Measurements from ENCODE around the gene CGAS.
A peak's percentile ranks its signal among the peaks of the same experiment; 100 is the strongest.
"Not testable (repeated sequence)": the region's sequence is repeated elsewhere in the genome, so short reads cannot be mapped to it uniquely, and the experiment has no call there.

CGAS gene

DNA sequence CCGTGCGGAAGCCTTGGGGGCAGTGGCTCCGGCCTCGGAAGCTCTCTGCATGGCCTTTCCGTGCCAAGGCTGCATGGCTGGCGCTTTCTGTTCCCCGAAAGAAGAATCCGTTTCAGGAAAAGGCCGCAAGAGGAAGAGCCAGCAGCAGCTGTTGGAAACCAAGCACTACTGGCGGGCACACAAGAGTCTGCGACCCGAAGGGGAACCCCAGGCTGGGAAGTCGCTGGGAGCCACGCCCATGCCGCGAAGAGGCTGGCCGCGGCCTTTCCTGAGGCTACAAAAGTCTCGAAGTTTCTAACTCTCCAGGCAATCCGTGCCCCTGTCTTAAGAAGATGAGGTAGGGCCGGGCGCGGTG is at the start of gene CGAS:
TSS of gene CGAS (minus strand) at position 191 of the 355 bp plus-strand sequence. CDS start at position 75, 116 bp downstream.
- DNase-seq = no peak

DNA sequence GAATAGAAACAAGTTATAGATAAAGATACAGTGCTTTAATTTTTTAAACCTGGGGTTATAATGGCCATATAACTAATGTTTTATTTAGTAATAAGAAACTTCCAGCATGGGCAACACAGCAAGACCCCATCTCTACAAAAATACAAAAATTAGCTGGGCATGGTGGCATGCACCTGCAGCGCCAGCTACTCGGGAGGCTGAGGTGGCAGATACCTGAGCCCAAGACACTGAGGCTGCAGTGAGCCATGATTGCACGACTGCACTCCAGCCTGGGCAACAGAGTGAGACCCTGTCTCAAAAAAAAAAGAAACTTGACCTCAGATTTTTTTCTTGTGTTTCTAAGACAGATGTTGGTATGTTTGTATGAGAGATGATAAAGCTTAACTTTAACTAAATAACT is 45.8 kb upstream of the CGAS start:
- no peak for DNase-seq

DNA sequence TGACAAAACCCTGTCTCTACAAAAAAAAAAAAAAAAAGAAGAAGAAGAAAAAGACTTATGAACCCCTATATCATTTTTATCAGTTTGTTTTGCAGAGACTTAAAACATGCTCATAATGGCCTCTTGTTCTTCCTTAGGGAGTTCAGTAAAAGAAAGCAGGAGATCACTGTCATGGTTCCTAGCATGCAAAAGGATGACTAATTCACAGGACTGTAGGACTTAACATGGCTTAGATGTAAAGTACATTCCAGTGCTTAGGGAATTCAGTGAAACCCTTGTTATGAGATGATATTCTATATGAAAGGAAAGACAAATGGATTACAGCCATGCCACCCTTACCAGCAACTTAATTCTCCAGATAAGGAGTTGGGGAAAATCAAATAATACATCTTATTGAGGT is 39.3 kb upstream of the CGAS start:
- no peak for DNase-seq

DNA sequence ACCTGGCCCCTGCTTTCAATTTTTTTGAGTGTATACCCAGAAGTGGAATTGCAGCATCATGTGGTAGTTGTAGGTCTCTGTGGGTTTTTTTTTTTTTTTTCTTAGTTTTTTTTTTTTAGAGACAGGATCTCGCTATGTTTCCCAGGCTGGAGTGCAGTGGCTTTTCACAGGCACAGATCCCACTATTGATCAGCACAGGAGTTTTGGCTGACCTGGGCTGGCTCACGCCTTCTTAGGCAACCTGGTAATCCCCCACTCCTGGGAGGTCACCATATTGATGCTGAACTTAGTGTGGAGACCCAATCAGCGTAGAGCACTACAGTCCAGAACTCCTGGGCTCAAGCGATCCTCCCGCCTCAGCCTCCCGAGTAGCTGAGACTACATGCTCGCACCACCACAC is 35.4 kb upstream of the CGAS start:
- no peak for DNase-seq

DNA sequence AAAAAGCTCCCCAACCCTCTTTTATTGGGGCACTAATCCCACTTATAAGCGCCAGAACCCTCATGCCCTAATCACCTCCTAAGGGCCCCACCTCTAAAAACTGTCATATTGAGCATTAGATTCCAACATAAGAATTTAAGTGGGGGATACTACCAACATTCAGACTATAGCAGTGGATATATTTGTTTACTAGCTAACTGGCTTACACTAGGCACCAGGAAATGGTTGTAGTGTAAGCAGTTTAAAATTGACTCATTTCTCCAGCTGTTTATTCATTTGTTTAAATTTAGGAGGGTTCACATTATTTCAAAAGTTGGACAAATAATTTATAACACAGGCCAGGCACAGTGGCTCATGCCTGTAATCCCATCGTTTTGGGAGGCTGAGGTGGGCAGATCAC is 32.3 kb upstream of the CGAS start:
- no peak for DNase-seq

DNA sequence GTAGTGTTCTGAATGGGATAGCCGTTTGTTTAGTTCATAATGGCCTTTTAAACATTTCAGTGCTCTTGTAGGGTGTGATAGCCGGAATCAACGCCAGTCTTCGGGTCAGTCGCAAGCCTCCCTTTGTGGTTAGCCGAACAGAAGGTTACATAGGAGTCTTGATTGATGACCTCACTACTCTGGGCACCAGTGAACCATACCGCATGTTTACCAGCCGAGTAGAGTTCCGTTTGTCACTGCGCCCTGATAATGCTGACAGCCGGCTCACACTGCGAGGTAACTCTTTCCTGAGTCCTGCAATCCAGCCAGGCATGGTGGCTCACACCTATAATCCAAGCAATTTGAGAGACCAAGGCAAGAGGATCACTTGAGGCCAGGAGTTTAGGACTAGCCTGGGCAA is 29.9 kb upstream of the CGAS start:
- DNase-seq = no peak

DNA sequence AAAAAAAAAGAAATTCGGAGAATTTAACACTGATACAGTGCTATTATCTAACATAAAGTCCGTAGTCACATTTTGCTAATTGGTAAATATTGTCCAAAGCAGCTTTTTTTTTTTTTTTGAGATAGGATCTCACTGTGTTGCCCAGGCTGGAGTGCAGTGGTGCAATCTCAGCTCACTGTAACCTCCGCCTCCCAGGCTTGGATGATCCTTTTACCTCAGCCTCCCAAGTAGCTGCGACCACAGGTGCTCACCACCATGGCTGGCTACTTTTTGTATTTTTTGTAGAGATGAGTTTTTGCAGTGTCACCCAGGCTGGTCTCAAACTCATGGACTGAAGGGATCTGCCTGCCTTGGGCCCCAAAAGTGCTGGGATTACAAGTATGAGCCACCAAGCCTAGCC is 25.3 kb upstream of the CGAS start:
- DNase-seq = no peak

DNA sequence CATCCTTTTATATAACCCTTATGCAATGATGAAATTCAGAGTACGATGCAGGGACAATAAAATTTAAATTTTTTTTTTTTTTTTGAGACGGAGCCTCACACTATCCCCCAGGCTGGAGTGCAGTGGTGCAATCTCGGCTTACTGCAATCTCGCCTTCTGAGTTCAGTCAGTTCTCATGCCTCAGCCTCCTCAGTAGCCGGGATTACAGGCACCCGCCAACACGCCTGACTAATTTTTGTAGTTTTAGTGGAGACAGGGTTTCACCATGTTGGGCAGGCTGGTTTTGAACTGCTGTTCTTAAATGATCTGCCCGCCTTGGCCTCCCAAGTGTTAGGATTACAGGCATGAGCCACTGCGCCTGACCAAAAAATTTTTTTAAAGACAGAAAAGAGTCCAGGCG is 24.6 kb upstream of the CGAS start:
- no peak for DNase-seq

DNA sequence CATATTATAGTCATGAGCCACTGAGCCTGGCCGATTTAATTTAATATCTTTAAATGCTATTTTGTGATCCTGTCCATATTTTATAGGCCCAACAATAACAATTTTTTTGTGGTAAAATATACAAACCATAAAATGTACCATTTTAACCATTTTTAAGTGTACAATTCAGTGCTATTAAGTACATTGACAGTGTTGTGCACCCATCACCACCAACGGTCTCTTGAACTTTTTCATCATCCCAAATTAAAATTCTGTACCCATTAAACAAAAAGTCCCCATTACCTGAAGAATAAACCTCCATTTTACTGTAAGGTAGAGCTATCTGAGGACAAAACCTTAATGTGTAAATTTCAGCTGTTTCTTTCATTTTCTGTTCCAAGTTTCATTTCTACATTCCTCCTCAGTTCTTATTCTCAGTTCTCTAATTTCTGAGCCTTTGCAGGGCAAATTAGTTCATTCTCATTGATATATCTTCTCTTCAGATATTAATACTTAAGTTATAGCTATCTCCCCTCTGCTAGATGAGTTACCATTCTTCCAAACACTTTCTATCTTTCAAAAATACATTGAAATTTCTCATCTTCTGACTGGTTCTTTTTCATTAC is 19.7 kb upstream of the CGAS start:
- no peak for DNase-seq

DNA sequence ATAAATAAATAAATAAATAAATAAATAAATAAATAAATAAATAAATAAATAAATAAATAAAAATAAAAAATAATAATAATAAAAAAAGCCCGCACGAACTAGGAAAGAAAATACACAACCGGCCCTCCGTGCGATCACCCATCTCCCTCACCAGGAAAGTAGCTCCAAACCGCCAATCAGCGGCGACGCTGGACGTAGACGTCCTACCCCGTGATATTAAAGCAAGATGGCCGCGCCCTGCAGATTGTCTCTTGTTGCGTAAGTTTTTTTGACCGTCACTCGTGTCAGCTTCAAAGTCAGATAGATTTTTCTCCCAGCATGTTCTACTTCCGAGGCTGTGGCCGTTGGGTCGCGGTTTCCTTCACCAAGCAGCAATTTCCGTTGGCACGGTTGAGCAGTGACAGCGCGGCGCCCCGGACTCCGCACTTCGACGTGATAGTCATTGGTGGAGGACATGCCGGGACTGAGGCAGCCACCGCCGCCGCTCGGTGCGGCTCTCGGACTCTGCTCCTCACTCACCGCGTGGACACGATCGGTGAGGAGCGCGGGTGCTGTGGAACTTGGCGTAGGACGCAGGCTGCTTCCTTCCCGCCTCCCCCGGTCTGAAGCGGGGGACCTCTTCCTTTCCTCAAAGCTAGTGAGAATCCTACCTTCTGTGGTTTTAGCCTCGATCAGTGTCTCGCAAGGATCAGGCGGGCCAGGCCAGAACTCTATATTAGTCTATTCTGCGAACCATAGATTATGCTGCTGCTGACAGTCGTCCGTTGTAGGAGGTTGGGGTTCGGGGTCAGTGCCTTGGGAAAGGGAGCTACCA is 9.6 kb upstream of the CGAS start, which contains the start of gene MTO1:
TSS of gene MTO1 (plus strand) at position 201 of the 814 bp plus-strand sequence. CDS start at position 319, 118 bp downstream.
- DNase-seq = peak; percentile 51

DNA sequence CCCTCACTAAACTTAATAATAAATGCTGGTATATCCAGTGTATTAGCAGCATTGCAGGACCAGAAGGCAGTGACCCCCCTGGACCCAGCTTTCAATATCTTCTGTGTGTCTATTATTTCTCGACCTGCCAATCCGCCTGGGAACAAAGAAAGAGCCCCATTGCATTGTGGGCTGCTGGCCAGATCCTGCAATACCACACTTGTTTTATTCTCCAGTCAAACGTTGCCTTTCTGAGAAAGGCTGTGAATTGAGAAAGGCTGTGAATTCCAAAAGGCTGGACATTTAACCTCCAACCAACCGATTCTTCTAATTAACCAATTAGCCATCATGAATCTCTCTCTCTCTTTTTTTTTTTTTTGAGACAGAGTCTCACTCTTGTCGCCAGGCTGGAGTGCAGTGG is 8.0 kb upstream of the CGAS start:
- DNase-seq = no peak

DNA sequence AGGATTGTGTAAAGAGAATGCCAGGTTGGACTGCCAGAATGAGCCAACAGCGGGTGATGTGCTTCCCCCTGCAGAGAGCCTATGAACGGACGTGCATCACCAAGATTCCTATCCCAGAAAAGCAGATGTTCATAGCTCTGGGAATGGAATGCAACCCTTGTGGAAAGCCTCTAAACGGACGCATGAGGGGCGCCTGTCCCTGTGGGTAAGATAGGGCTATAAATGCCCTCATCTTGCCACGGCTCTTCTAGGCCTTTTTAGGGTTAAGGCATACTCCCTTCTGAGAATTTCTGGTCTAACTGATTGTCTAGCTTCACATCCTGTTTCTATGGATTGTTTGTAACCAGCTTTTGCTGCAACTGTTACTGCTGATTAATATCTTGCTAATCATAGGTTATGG is 7.4 kb upstream of the CGAS start:
- DNase-seq = not testable (repeated sequence)

DNA sequence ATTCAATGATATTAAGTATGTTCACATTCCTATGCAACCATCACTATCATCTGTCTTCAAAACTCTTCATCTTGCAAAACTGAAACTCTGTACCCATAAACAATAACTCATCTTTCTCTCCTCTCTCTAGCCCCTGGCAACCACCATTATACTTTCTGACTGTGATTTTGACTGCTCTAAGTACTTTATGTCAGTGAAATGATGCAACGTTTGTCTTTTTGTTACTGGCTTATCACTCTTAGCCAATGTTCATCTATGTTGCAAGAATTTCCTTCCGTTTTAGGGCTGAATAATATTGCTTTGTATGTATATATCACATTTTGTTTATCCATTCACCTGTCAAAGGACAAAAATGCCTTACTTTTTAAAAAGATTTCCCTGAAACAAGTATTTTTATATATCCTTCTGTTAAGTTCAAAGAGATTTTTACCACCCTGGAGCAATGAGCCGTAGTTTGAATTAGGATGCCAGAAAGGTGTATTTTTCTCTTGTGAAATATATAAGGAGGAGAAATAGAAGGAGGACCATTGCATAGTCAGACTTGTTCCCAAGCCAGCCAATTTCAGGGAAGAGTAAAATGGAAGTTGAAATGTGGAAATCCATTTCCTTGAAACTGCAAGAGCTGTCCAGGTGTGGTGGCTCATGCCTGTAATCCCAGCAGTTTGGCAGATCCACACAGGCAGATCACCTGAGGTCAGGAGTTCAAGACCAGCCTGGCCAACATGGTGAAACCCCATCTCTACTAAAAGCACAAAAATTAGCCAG is 4.0 kb upstream of the CGAS start:
- no peak for DNase-seq

DNA sequence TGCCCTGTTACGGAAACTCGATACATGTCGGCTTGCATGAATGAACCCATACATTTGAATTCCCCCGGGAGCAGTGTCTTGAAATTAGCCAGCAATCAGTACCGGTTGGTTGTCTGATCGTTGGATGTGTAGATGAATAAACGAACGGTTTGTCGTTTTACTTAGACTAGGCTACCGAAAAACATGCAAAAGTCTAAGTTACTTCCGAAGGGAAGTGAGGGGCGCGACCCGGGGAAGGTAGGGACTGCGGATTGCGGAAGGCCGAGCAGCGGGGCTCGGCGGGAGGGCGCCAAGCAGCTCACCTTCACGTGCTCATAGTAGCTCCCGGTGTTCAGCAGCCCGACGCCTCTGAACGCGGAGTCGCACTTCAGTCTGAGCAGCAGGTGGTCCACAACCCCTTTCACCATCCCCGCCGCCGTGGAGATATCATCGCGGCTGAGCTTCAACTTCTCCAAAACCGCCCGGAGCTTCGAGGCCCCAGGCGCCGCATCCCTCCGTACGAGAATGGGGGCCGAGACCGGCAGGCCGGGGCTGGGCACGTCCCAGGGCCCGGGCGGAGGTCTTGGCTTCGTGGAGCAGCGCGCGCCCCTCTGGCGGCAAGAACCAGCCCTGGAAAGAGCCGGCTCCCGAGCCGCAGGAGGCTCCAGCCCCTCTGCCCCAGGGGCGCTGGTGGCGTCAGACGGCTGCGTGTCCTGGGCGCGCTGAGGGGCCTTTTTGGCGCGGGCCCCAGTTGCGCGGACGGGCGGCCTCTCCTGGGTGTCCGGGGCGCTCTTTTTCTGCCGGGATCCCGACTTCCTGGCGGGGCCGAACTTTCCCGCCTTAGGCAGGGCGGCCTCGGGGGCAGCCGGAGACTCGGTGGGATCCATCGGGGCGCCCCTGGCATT is 632 bp downstream of the CGAS start:
- no peak for DNase-seq

DNA sequence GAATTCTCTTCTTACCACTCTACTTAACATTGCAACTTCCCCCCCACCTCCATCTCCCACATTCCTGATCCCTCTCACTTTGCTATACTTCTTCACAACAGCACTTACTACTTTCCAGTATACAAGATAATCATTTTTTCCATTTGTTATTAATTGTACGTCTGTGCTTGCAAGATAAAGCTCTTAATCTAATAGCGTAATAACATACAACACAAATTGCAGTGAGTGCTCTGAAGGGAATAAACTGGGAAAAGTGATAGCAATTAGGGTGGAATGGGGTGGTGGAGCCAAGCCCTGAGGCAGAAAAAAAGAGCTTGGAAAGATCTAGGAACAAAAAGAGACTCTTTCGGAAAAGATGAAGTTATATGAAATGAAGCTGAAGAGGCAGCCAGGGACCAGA is 8.5 kb downstream of the CGAS start:
- no peak for DNase-seq

DNA sequence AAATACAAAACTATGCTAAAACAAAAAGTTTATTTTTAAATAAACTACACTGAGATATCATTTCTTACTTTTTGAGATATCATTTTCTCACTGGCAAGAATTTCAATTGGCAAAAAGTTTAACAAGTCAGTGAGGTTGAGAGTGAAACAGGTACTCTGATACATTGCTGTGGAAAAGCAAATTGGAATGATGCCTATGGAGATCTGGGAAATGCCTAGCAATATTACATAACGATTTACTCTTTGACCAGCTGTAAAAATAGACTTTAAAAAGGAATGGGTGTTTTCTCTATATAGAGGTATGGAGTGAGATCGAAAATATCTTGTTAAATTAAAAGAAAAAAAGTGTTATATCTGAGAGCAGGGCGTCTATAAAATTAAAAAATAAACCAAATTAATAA is 16.9 kb downstream of the CGAS start:
- no peak for DNase-seq

DNA sequence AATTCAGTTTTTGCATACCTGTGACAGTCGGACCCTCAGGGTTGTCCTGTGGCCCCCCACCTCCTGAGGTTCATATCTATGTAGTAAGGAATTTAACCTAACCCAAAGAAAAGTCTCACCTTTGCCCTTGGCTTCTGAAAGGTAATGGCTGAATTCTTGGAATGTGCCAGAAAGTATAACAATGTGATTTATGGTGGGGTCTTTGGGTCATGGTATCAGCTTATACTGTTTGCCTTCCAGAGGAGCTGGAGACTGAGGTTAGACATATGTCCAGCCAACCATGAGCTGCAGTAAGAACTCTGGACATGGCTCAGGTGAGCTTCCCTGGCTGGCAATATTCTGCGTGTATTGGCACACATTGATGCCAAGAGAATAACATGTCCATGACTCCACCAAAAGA is 30.6 kb downstream of the CGAS start:
- no peak for DNase-seq

DNA sequence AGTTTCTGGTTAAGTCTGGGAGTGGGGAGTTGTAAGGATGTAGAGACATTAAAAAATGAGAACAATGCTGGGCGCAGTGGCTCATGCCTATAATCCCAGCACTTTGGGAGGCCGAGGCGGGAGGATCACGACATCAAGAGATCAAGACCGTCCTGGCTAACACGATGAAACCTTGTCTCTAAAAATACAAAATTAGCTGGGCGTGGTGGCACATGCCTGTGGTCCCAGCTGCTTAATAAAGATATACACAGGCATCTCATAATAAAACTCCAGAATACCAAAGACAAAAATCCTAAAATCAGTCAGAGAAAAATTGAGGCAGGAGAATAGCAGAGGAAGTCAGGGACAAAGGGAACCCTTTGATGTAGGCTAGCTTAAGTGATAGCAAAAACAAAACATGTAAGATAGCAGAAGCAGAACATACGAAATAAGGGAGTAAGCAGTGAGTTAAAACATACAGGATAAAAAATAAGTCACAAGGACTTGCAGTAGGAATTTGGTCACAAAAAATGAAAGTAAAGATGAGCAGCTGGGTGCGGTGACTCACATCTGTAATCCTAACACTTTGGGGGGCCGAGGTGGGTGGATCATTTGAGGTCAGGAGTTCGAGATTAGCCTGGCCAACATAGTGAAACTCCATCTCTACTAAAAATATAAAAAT is 33.9 kb downstream of the CGAS start:
- DNase-seq = no peak

DNA sequence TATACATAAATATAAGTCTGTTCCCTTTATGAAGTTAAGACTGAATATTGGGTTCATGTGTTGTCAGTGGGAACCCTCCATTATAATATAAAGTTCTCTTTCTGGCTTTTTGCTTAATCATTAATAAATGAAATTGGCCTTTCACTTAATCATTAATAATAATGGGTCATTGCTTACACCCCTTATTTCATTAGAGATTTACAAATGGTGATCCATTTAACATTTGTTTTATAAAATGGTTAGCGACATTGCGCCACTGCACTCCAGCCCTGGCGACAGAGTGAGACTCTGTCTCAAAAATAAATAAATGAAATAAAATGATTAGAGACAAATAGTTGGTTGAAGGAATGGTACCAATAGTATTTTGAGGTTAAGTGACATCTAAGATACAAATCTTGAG is 39.0 kb downstream of the CGAS start:
- DNase-seq = no peak

DNA sequence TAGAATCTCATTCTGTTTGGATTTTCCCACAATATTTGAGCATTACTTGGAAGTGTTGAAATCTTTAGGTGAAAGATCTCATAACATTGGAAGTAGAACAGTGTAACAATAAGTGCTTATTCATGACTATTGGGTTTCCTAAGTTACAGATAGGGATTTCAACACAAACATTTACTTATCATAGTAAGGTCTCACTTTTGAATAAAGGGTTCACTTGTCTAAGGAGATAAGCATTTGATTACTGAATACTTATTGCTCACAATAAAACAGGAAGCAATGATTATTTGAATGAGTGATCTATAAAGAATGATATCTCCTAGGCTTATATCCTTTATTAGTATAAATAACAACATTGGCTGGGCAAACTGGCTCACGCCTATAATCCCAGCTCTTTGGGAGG is 42.7 kb downstream of the CGAS start:
- no peak for DNase-seq

DNA sequence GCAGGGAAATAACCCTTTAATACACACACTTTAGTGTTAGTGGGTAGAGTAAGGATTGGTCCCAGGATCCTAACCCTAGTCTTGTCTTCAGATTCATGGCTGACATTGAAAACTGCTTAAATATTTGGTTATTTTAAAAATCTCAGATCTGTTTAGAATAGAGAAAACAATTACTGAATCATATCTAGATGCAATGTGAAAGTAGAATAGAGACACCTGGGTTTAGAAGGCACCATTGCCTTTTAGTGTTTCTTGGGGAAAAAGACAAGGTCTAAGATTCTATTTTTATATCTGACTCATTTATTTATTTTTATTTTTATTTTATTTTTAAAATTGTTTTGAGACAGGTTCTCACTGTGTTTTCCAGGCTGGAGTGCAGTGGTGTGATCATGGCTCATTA is 51.4 kb downstream of the CGAS start:
- DNase-seq = no peak

DNA sequence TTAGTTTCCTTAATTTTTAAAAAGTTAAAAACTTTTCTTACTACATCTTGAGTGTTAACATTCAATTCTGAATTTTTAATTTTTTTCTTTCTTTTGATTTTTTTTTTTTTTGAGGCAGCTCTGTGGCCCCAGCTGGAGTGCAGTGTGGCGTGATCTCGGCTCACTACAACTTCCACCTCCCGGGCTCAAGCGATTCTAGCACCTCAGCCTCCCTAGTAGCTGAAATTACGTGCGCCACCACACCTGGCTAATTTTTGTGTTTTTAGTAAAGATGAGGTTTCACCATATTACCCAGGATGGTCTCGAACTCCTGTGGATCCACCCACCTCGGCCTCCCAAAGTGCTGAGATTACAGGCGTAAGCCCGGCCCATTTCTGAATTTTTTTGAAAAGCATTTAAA is 56.2 kb downstream of the CGAS start:
- no peak for DNase-seq
